ENCODE measurements around the gene USP34.

- TF ChIP-seq CTCF (conservative IDR thresholded peaks at IDR 0.05 in 1 of 2, IDR thresholded peaks at IDR 0.05 in 1 of 2; ENCODE audit: extremely low read depth in 1 of 2, insufficient read depth in 1 of 2, low read depth in 1 of 2, low read length in 2 of 2) (no peak), EZH2 (IDR thresholded peaks at IDR 0.05; ENCODE audit: borderline replicate concordance, low read length) (no peak)
These were observed 183.6 kb downstream of the USP34 start for GRCh38 chr2:61287254-61287653.

Measured in mammary epithelial cell (primary cell).